ENCODE results near the gene SERPINA5. TPM values are rescaled to one million over a fixed set of nuclear protein-coding genes. Genes with fewer than 3 reads are reported as not detected.
A peak's percentile ranks its signal among the peaks of the same experiment; 100 is the strongest.

SERPINA5 gene
- polyA plus RNA-seq, 2 of the 4 experiments (the other 2 are of a cell fraction), result 0.74 to 0.78 TPM

- ChIA-PET POLR2A (no interaction called here), CTCF (interaction anchor here (1.0 to 1.4 kb wide), 3 partner anchors 13 to 63 kb away, joined by 3 read pairs; no protein-coding TSS in a partner anchor)
- Histone ChIP-seq H3K9me3 (peaks cover 19% of the 10 kb centered on the region), H3K4me2 (peak overlapping the region; percentile 7; the same call in 2 of the 3 replicates), H3K4me3 (no peak overlapping the region), H3K27ac (peak overlapping the region; percentile 89 to 94), H3K4me1 (peaks cover 37% of the 10 kb centered on the region)
- WGBS (ENCODE audit: missing lambda C conversion rate), result 77% methylated on average over 9 of the region's 9 CpGs
- FAIRE-seq (no peak), DNase-seq (ENCODE audit: low read depth in 1 of 2, low spot score in 1 of 2) (no peak), ATAC-seq (peak in 1 of 2 experiments; percentile 12; a peak in 2 of 6 replicates)
- TF ChIP-seq EP300 (IDR thresholded peaks at IDR 0.05), result no peak
- TF ChIP-seq RARB (CRISPR knock-in tag; IDR thresholded peaks at IDR 0.05), result no peak
- TF ChIP-seq MYC (IDR thresholded peaks at IDR 0.05; ENCODE audit: borderline replicate concordance, low read length), result no peak
- no peak for TF ChIP-seq HOXB13 (CRISPR knock-in tag; IDR thresholded peaks at IDR 0.05; ENCODE audit: low read depth)
- no peak for TF ChIP-seq TFCP2L1 (CRISPR knock-in tag; IDR thresholded peaks at IDR 0.05)
- no peak for TF ChIP-seq RFX5 (IDR thresholded peaks at IDR 0.05)
- TF ChIP-seq RNF2 (IDR thresholded peaks at IDR 0.05; ENCODE audit: borderline replicate concordance, low read depth), result no peak
- TF ChIP-seq NPAS2 (CRISPR knock-in tag; IDR thresholded peaks at IDR 0.05; ENCODE audit: borderline replicate concordance), result no peak
- no peak for TF ChIP-seq BHLHE40 (IDR thresholded peaks at IDR 0.05; ENCODE audit: low read depth, low read length)
- TF ChIP-seq, protein P1, sequence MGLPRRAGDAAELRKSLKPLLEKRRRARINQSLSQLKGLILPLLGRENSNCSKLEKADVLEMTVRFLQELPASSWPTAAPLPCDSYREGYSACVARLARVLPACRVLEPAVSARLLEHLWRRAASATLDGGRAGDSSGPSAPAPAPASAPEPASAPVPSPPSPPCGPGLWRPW (IDR thresholded peaks at IDR 0.05), result no peak
- TF ChIP-seq CHD2 (IDR thresholded peaks at IDR 0.05; ENCODE audit: low read length, partially characterized antibody), result no peak
- no peak for TF ChIP-seq SREBF2 (IDR thresholded peaks at IDR 0.05)
- TF ChIP-seq ESRRA (IDR thresholded peaks at IDR 0.05; ENCODE audit: borderline replicate concordance, low read length), result no peak
- no peak for TF ChIP-seq HEYL (CRISPR knock-in tag; IDR thresholded peaks at IDR 0.05)
- TF ChIP-seq, protein P2, sequence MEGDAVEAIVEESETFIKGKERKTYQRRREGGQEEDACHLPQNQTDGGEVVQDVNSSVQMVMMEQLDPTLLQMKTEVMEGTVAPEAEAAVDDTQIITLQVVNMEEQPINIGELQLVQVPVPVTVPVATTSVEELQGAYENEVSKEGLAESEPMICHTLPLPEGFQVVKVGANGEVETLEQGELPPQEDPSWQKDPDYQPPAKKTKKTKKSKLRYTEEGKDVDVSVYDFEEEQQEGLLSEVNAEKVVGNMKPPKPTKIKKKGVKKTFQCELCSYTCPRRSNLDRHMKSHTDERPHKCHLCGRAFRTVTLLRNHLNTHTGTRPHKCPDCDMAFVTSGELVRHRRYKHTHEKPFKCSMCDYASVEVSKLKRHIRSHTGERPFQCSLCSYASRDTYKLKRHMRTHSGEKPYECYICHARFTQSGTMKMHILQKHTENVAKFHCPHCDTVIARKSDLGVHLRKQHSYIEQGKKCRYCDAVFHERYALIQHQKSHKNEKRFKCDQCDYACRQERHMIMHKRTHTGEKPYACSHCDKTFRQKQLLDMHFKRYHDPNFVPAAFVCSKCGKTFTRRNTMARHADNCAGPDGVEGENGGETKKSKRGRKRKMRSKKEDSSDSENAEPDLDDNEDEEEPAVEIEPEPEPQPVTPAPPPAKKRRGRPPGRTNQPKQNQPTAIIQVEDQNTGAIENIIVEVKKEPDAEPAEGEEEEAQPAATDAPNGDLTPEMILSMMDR (IDR thresholded peaks at IDR 0.05), result no peak
- TF ChIP-seq EHF (CRISPR knock-in tag; IDR thresholded peaks at IDR 0.05), result no peak
Measured at GRCh38 chr14:94612580-94613554, 31.6 kb downstream of the SERPINA5 start.

DNA sequence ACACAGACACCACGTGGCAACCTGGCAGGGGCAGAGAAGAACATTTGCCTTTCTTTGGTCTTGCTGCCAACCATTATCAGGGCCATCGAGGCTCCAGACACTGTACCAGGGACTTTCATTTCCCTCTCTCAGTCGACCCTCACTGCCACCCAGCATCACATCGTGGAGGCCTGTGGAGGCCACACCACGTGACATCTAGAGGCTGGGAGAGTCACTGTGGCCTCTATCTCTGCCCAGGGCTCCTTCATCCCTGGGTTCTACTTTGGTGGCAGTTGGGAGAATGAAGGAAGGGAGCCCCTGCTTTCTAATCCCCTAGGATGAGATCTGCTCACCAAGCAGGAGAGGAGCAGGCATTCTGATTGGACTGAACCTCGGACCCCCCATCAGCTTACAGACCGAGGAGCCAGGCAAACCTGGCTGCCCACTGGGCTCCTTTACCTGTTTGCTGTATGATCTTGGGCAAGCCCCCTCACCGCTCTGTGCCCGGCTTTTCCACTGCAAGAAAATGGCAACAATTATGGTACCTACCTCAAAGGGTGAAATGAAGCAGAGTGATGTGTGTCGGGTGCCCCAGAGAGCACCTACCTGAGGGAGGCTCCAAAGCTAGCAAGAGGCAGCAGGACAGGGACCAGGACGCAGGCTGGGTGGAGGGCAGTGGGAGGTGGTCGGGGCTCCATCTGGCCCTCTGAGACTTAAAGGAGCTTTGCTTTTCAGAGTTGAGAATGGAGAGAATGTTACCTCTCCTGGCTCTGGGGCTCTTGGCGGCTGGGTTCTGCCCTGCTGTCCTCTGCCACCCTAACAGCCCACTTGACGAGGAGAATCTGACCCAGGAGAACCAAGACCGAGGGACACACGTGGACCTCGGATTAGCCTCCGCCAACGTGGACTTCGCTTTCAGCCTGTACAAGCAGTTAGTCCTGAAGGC, 32.8 kb downstream of the SERPINA5 start:
- CTCF ChIA-PET, result interaction anchor here (0.8 to 1.4 kb wide), 2 partner anchors 14 to 16 kb away, joined by 3 read pairs; no protein-coding TSS in a partner anchor
- FAIRE-seq (no peak), DNase-seq (ENCODE audit: low read depth in 1 of 2, low spot score in 1 of 2) (no peak), ATAC-seq (no peak)
- TF ChIP-seq ZNF302 (CRISPR knock-in tag; IDR thresholded peaks at IDR 0.05), result no peak
- TF ChIP-seq KDM5A (IDR thresholded peaks at IDR 0.05), result no peak
- TF ChIP-seq ZFP36 (IDR thresholded peaks at IDR 0.05; ENCODE audit: borderline replicate concordance, partially characterized antibody), result no peak
- TF ChIP-seq RAD21 (conservative IDR thresholded peaks at IDR 0.05 in 1 of 2, IDR thresholded peaks at IDR 0.05 in 1 of 2), result no peak
- no peak for TF ChIP-seq BHLHE40 (IDR thresholded peaks at IDR 0.05; ENCODE audit: low read depth, low read length)
- no peak for TF ChIP-seq EHF (CRISPR knock-in tag; IDR thresholded peaks at IDR 0.05)
- no peak for TF ChIP-seq CBX2 (IDR thresholded peaks at IDR 0.05; ENCODE audit: borderline replicate concordance, low read depth)
- no peak for TF ChIP-seq ZC3H11A (IDR thresholded peaks at IDR 0.05)
- TF ChIP-seq ESRRA (IDR thresholded peaks at IDR 0.05; ENCODE audit: borderline replicate concordance, low read length), result no peak
- TF ChIP-seq HEYL (CRISPR knock-in tag; IDR thresholded peaks at IDR 0.05), result no peak
- WGBS (ENCODE audit: missing lambda C conversion rate), result 78% methylated on average over 20 of the region's 20 CpGs
- POLR2A ChIA-PET, result no interaction called here
- Histone ChIP-seq H3K27ac (peak overlapping the region; percentile 89 to 94; a peak in 5 of 6 replicates), H3K4me3 (no peak overlapping the region), H3K4me1 (peaks cover 37% of the 10 kb centered on the region), H3K4me2 (no peak overlapping the region), H3K9me3 (peaks cover 30% of the 10 kb centered on the region)

Data from A549 (cell line).